Activated CD4-positive, CD25-positive, alpha-beta regulatory T cell treated with anti-CD3 and anti-CD28 coated beads, Interleukin-2, amount 50 U/mL, for 72 hours (primary cell): ENCODE measurements around the gene CDK11A.
"Not testable (repeated sequence)": the region's sequence is repeated elsewhere in the genome, so short reads cannot be mapped to it uniquely, and the experiment has no call there.

Source experiments
- DNase-seq: peaks from one replicate; pipeline ENCODE4 v3.0.0; 2021

The CDK11A gene

DNA sequence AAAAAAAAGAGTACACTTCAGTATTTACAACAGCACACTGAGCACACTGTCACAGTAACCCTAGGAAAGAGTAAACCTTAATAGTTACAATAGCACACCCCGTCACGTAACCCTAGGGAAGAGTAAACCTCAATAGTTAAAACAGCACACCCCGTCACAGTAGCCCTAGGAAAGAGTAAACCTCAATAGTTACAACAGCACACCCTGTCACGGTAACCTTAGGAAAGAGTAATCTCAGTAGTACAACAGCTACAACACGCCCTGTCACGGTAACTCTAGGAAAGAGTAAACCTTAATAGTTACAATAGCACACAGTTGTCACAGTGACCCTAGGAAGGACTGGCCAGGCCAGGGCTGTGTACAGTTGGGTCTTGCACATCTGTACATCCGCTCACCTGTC lies 3.0 kb downstream of the CDK11A start:
- no peak for DNase-seq

DNA sequence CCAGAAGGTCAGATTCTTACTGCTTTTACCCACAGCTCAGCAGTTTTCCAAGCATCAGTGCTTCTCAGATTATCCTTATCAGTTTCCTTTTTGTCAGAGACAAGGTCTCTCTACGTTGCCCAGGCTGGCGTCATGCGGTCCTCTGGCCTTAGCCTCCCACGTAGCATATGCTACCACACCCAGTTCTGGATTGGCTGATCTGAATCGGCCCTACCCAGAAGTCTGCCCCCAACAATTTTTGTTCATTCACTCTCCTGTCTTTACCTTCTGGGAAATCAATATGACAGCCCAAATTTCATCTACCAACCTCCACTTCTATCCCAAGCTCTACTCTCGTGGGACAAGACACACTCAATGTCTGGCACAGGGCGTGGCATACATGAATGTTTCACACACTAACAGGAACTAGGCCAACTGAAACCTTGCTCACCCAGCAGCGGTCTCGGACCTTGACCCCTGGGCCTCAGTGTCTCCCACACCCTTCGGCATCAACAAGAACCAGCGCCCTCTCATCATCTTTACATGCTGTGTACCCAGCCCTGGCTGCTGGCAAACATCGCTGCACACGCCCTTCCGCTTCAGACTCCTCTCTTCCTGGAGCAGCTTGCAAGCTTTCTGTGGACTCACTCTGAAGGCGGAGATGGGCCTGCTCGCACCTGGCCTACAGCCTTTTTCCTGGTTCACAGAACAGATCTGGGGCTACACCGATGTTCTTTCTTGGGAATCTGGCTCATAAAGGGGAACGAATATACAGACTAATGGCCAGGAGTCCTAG lies 8.9 kb downstream of the CDK11A start:
- DNase-seq, result not testable (repeated sequence)

DNA sequence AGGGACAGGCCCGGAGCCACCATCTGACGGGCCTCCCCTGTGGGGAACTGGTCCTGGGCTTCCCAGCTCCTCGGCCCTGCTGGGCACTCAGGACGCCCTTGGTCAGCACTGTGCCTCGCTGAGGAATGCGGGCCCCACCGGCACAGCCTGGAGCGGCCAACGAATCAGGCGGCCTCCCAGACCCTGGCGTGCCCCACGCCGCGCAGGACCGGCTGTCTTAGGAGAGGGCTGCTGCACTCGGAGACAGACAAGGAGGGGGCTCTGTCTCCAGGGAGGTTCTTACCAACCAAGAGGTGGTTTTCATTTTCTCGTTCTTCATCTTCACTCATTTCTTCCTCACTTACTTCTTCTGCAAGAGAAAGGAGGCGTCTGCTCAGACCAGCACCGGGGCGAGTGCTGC lies 16.3 kb downstream of the CDK11A start:
- not testable (repeated sequence) for DNase-seq

DNA sequence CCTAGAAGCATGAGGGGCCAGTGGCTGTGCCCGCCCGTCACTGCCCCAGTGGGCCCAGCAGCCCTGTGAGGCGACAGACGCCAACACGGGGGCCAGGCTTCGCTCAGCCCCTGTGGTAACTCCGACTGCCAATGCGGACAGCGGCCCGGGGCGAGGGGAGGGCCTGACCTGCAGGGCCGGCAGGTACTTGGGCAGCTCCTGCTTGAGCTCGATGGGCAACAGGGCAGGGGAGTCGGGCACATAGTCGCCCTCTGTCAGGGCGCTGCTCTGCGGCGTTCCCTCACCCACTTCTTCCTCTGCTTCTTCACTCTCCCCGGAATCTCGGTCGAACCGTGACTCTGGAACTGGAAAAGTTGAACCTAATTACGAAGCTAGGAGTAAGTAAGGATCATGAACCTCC lies 16.9 kb downstream of the CDK11A start:
- not testable (repeated sequence) for DNase-seq

DNA sequence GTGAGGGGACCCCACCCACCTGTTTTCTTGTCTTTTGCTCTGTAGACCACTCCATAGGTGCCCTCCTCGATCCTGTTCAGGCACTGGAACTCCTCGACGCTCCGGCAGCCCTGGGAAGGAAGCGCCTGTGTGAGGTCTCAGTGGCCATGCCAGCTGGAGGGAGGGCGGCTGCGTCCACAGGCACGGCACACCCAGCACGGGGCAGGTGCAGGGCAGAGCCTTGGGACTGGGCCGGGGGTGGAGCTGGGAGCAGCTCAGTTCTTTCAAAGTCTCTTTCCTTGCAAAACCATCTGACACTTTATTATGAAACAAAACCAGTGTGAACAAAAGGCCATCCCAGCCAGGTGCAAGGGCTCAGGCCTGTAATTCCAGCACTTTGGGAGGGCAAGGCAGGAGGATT lies 18.5 kb downstream of the CDK11A start:
- DNase-seq, result not testable (repeated sequence)

DNA sequence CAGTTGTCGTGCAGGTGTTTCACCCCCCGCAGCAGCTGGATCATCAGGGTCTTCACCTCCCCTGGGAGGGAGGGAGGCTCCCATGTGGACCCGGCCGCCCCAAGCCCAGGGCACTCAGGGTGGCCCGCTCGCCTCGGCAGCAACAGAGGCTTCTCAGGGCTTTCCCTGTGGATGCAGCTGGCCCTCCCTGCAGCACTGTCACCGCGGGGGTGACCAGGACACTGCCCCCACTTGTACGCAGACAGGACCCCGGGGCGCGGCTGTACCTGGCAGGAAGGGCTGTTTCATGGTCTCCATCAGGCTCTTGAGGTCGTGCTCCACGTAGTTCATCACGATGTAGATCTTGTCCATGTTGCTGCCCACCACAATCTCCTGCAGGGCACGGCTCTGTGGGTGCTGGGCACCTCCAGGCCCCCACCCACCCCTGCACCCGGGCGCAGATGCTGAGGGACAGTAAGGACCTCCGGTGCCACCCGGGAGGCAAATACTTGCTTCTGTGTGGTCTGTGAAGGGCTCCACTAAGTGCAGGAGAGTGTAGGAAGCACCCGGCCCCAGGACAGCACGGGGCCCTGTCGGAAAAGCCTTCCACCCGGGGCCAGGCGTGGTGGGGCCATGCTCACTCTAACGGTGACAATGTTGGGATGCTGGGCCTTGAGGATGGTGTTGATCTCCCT lies 19.7 kb downstream of the CDK11A start:
- not testable (repeated sequence) for DNase-seq

DNA sequence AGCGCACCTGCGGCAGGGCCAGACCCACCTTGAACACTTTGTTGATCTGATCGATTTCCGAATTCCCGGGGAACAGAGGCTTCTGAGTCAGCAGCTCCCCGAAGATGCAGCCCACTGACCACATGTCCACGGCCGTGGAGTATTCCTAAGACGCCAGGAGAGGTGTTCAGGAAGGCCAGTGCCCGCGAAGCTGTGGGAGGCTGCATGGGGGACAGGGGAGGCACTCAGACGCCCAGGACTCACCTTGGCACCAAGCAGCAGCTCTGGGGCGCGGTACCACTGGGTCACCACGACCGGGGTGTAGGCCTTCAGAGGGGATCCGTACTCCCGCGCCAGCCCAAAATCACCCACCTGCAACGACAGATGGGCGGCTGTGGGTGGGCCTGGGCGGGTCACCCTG lies 20.4 kb downstream of the CDK11A start:
- no peak for DNase-seq

DNA sequence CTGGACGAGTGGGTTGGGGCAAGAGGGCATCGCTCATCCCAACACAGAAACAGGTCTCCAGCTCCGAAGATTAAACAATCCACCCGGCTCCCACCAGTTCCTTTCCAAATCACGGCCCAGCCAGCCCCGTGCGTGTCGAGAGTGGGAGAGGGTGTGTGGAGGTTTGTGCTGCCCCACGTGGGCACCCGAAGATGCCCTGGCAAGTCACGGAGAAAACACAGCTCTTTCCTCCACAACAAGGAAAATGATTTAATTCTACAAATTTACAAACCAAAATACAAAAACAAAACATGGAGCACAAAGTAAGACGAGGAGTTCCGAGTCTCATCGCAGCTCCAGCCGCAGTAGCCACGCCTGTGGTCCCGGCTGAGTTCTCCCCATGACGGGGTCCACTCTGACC lies 21.7 kb downstream of the CDK11A start:
- not testable (repeated sequence) for DNase-seq

DNA sequence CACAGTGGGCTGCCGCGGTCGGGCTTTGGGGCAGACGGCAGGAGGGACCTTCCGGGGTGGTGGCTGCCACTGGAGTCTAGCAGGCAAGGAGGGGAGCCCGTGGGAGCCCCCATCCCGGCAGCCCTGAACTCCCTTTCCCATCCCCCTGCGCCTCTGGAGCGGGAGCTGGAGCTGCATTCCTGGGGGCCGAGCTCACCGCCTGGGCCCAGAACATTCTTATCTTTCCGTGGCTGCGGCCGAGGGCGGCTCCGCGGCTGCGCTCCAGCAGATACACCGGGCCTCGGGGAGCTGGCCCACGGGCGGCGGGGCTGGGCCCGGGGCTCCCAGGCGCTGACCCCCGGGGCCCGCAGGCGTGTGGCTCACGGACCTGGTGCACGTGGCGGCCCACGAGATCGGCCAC lies 23.6 kb downstream of the CDK11A start:
- not testable (repeated sequence) for DNase-seq

DNA sequence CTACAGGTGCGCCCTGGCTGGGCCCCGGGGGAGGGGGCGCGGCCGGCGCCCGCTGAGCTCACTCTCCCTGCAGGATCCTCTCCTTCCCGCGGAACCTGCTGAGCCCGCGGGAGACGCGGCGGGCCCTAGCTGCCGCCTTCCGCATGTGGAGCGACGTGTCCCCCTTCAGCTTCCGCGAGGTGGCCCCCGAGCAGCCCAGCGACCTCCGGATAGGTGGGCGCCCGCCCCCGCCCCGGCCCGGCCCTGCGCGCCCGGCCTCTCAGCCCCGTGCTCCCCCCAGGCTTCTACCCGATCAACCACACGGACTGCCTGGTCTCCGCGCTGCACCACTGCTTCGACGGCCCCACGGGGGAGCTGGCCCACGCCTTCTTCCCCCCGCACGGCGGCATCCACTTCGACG lies 24.1 kb downstream of the CDK11A start:
- DNase-seq, result not testable (repeated sequence)

DNA sequence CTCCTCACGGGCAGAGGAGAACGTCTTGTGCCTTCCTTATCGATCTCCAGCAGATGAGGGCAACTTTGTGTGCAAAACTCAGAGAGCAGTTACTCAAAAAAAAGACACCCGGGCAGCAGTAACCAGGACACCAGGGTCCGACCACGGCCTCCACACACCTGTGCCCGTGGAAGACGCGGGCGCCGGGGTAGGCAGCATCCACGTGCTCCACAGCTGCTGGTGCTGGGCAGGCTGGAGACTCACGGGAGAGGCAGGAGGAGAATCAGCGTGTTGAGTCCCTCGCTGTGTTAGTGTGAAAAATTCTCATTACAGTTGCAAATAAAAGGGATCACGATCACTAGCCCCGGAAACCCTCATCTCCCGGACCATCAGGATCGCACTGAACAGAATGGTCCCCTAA lies 25.1 kb downstream of the CDK11A start:
- not testable (repeated sequence) for DNase-seq

DNA sequence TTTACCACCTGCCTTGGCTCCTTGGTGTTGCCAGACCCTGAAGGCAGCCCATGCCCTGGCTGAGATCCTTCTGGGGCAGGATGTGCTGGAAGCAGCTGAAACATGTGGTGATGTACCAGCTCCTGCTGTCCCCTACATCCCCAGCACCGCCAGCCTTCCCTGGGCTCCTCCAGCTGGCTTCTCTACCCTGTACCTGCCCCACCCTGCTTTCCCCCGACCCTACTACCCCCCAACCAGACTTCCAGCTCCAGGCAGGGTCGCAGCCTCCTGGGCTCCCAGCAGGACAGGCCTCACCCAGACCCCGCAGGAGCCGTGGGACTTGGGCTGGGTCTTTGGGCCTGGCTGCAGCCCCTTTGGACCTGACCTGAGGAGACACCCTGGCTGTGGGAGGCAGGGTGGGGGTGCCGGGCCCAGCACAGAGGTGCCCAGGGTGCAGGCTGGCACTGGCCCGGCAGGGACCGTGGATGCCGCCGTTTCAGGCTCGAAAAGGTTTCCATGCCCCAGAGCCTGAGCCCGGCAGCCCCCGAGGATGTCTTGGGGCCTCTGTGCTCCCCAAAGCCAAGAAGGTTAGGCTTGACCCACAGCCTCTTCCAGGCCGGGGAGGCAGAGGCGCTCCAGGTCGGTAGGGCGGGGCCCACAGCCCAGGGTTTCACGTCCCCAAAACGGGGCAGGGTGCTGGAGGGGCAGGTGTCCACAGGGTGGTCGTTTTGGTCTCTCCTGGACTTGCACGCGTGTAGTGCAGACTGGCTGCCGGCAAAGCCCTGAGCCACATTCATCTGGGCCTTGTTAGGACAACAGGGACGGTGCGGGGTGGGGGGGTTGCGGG lies 26.6 kb downstream of the CDK11A start:
- DNase-seq, result not testable (repeated sequence)

DNA sequence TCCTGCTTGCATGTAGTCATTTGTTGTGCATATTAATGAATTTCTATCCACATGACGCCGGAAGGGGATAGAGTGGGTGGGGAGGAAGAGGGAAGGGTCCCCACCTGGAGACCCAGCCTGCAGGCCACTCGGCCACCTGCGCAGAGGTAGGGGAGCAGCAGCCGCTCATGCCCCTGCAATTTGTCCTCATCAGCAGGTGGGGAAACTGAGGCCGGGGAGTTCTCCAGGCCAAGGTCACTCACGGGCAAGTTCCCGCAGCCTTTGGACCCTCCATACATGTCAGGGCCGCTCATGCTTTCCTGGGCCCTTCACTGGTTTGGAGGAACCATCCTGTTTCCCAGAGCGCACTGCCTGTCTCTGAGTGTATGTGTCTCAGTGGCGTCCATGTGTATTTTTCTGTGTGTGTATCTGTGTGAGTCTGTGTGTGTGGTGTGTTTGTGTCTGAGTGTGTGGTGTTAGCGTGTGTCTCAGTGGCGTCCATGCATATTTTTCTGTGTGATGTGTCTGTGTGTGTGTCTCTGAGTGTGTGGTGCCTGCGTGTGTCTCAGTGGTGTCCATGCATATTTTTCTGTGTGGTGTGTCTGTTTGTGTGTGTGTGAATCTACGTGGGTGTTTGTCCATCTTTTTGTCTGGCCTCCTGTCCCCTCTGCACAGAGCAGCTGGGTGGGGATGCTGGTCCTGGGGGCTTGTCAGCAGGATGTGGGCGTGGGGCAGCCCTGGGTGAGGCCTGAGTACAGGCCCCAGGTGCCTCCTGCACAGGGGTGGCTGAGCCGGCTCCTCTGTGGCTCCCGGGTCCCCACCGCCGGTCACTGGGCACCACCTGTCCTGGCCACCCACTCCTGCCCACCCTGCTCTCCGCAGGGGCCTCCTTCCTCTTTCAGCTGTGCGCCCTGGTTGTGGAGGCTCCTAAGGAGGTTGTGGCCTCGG lies 27.5 kb downstream of the CDK11A start:
- not testable (repeated sequence) for DNase-seq

DNA sequence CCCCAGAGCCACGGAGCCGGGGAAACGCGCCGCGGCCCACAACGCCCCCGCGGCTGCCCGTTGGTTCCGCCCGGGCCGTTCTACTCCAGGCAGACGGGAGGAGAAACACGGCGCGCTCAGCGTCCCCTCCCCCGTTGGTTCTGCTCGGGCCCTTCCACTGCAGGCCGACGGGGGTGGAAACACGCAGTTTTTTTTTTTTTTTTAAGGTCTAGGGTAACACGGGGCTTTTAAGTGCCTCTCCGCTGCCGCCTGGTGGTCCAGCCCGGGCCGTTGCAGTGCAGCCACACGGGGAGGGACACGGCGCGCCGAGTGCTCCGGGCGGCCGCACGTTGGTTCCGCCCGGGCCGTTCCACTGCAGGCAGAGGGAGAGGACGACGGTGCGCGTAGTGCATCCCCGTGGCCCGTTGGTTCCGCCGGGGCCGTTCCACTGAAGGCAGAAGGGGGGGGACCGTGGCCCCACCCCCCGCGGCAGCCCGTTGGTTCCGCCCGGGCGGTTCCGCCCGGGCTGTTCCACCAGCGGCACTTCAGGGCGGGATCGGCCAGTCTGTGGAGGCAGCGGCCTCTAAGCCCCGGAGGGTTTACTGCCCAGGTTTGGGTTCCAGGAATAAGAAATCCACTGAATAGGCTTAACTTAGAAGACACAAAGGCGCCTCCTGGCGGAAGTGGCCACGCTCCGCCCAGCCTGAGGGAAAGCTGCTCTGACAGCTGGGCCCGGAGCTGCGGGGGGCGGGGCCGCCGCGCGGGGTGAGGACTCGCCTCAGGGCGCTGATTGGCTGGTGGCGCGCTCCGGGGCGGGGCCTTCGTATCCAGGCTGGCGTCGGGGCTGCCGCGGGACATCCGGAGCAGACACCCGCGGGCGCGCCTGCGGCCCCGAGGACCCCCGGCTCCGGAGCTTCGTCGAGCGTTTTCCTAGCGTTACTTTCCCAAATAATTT lies 31.2 kb downstream of the CDK11A start, which contains the start of gene SLC35E2B:
Gene SLC35E2B (minus strand): TSS at position 82 of the 934 bp plus-strand sequence. CDS start 16,096 bp downstream, outside the sequence.
- DNase-seq, result peak; percentile 93

DNA sequence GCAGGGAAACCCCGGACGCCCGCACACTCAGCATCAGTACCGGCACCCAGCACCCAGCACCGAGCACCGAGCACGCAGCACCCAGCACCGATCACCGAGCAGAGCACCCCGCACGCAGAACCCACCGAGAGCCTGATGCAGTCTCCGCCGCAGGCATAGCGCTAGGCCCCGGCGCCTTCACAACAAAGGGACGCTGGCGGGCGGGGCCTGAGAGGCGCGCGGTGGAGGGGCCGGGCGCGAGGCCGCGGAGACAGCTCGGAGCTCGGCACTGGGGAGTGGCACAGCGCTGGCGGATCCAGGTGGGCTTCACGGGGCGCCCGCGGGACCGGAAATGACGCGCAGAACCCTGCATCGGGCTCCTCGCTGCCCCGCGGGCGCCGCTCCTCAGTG lies 31.8 kb downstream of the CDK11A start:
- DNase-seq, result peak; percentile 83

DNA sequence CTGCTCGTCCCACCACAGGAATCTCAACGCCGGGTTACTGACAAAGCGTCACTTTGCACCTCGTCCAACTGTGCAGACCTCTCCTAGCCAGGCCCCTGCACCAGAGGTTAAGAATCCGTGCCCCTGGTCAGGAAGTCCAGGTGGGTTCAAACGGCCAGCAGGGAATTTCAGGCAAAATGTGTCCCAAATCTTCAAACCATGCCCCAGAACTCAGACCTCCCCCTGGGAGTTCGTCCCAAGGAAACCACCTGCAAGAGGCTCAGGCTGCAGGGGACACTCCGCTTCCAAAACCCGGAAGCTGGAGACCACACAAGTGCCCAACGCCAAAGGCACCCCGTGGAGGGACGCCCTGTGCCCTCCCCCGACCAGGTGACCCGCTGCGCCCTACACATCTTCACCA lies 32.7 kb downstream of the CDK11A start:
- not testable (repeated sequence) for DNase-seq

DNA sequence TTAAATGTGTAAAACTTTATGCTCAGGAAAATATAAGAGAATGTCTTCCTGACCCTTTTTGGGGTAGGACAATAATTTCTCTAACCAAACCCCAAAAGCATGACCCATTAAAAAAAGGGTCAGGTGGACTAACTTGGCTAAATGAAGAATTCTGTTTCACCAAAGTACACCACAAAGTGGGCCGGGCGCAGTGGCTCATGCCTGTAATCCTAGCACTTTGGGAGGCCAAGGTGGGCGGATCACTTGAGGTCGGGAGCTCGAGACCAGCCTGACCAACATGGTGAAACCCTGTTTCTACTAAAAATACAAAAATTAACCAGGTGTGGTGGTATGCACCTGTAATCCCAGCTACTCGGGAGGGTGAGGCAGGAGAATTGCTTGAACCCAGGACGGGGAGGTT lies 34.6 kb downstream of the CDK11A start:
- DNase-seq, result not testable (repeated sequence)

DNA sequence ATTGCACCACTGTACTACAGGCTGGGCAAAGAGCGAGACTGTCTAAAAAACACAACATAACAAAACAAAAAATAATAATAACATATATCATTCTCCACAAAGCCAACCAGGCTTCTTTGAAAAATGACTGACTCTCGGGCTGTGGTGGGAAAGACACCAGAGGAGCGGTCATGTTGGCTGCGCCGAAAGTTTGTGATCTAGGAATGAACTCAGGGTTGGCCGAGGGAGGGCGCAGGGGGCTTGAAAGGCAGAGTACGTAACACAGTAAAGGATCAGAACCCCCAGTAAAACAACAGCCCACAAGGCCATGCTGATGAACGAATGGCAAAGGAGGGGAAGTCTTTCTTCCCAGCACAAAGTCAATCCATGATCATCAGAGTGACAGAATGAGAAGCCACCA lies 36.3 kb downstream of the CDK11A start:
- DNase-seq, result no peak

DNA sequence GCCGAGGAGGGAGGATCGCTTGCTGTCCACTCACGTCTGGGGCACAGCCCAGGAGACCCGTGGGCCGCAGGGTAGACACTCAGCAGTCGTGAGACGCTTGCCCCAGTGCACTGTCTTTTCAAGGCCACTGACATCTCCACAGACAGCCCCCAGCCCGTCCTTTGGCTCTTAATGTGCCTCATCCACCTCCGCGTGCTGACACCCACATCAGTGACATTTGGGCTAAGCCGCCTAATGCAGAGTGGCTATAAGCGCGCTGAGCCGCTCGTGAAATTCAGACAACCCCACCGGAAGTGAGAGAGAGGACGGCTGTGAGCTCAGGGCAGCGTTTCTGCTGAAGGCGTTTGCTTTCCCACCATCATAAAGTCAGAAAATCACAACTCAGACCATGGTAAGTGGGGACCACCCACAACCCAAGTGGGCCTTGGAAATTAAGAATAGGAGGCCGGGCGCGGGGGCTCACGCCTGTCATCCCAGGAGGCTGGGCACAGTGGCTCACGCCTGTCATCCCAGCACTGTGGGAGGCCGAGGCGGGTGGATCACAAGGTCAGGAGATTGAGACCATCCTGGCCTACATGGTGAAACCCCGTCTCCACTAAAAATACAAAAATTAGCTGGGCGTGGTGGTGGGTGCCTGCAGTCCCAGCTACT lies 40.0 kb downstream of the CDK11A start:
- no peak for DNase-seq

DNA sequence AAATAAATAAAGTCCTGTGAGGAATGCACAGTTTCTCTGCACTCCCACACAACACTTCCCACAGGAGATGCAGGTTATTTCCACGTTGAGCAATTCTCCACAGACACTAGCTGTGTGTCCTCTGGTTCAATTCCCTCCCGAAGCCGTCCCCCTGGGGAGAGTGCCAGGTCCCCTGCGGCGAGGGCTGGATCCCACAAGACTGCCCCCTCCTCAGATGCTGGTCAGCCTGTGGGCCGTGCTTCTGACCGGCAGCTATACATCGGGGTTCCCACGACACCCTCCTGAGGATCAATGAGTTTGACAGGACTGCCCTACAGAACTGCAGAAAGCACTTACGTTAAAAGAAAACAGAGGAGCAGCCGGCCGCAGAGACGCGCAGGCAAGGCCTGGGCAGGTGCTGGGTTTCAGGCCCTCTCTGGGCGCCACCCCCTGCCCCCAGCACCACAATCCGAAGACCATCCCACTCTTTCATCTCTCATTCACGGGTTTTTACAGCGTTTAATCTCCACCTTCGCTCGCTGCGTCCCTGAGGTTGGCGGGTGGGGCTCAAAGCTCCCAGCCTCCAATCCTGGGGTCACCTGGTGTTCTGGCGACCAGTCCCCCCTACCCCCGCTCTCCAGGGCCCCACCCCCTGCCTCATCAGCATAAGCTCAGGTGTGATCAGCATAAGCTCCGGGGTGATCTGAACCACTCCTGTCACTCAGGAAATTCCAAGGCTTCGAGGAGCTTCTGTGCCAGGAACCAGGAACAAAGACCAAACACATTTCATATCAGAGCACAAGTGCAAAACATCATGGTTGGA lies 40.9 kb downstream of the CDK11A start:
- no peak for DNase-seq
